ENCODE data around the gene GAB3. TPM values are rescaled to one million over a fixed set of nuclear protein-coding genes. Genes with fewer than 3 reads are reported as not detected.
"Not testable (repeated sequence)": the region's sequence is repeated elsewhere in the genome, so short reads cannot be mapped to it uniquely, and the experiment has no call there.

The GAB3 gene
- total RNA-seq, 1 donor: 0.43 TPM

DNA sequence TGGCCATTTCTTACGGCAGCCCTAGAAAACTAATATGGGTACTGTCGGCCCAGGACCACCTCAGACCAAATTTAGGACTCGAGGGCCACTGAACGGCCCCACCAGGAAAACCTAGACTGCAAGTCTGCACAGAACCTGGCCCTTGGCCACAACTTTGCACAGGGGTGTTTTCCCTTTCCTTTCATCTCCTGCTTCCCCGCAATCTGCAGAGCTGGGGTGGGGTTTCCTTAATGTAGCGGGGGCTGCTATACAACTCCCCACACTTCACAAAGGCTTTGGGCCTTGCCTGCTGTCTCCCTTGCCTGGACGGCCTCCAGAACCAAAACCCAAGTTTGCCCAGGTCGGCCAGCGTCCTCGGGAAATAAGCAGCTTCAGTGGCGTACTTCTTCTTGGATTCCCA, 119.9 kb downstream of the GAB3 start:
- H3K4me3 ChIP-seq (ENCODE audit: low read depth, low read length); DNase-seq (ENCODE audit: low read depth): not testable (repeated sequence)

DNA sequence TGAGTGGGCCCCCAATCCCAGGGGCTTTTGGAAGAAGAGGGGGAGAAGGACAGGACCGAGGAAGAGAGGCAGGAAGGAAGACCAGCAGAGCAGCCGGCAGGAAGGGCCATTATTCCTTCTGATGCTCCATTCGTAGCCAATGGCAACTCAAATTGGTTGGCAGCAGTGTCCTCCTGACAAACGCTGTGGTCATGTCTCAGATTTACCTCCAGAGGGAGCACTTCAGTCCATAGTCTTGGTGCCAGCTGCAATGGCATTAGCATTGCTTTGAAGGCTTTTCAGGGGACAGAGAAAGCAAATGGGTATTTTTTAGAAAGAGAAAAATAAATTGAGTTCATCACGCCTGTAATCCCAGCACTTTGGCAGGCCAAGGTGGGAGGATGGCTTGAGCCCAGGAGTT, 121.9 kb downstream of the GAB3 start:
- H3K4me3 ChIP-seq (ENCODE audit: low read depth, low read length); DNase-seq (ENCODE audit: low read depth): not testable (repeated sequence)

Small RNA genes within 50 kb of the gene (small RNA-seq; reads per million reads assigned to genes)
- gene SNORA36A: not detected

Other genes with a start within 250 kb of the GAB3 start
- gene FAM3A, start 234.8 kb downstream of the GAB3 start, total RNA-seq: 23.5 and 24.6 TPM in 2 replicates
- 95.7 and 128 TPM in 2 replicates for gene G6PD, start 204.2 kb downstream of the GAB3 start, total RNA-seq
- gene IKBKG, start 203.5 kb downstream of the GAB3 start, total RNA-seq: 13.0 and 19.3 TPM in 2 replicates
- gene CTAG1A, start 165.9 kb downstream of the GAB3 start, total RNA-seq: not detected in 2 replicates
- not detected in 2 replicates for gene CTAG1B, start 131.8 kb downstream of the GAB3 start, total RNA-seq
- gene CTAG2, start 97.5 kb downstream of the GAB3 start, total RNA-seq: not detected in 2 replicates
- gene DKC1, start 11.8 kb upstream of the GAB3 start, total RNA-seq: 34.8 and 38.9 TPM in 2 replicates
- gene MPP1, start 54.4 kb upstream of the GAB3 start, total RNA-seq: 11.7 and 17.1 TPM in 2 replicates
- not detected in 2 replicates for gene SMIM9, start 83.6 kb upstream of the GAB3 start, total RNA-seq
- 2.2 and 4.5 TPM in 2 replicates for gene F8A1, start 135.3 kb upstream of the GAB3 start, total RNA-seq

Measured in fibroblast of villous mesenchyme (primary cell).